Small intestine (tissue), 7 donors: ENCODE results near the gene MINDY1. TPM values are rescaled to one million over a fixed set of nuclear protein-coding genes. Genes with fewer than 3 reads are reported as not detected.

Source experiments
- DNase-seq, 2 donors: peaks; one replicate each; pipeline versions ENCODE4 v3.0.0 to v3.0.0-alpha.2; 2013
- FAIRE-seq: peaks from 2 replicates; lab custom pipeline; 2012; peaks lifted over from hg19 to GRCh38; lab: Jason Lieb, UNC
- H3K27ac ChIP-seq, 3 donors: one replicate each; pipeline ENCODE4 v1.5.1; 2013; ENCODE audit warnings: low read length in 2 of 3, mild to moderate bottlenecking in 2 of 3, control low read depth in 1 of 3, inconsistent platforms in 1 of 3, low read depth in 1 of 3, moderate library complexity in 1 of 3
- H3K27me3 ChIP-seq, 3 donors: one replicate each; pipeline ENCODE4 v1.6.1; 2013; ENCODE audit warnings: low read length in 3 of 3, inconsistent platforms in 1 of 3; ENCODE audit not compliant: control insufficient read depth in 3 of 3, insufficient read depth in 3 of 3
- H3K36me3 ChIP-seq, 3 donors: one replicate each; pipeline ENCODE4 v1.6.1; 2013; ENCODE audit warnings: low read length in 3 of 3, inconsistent platforms in 1 of 3, low read depth in 1 of 3, mild to moderate bottlenecking in 1 of 3, moderate library complexity in 1 of 3; ENCODE audit not compliant: control insufficient read depth in 3 of 3, insufficient read depth in 2 of 3
- H3K4me1 ChIP-seq, 3 donors: one replicate each; pipeline ENCODE4 v1.6.1; 2013; ENCODE audit warnings: low read length in 2 of 3, inconsistent platforms in 1 of 3, low read depth in 1 of 3, mild to moderate bottlenecking in 1 of 3, moderate library complexity in 1 of 3; ENCODE audit not compliant: control insufficient read depth in 3 of 3, insufficient read depth in 2 of 3
- H3K4me3 ChIP-seq, 3 donors: one replicate each; pipeline ENCODE4 v1.5.1; 2013; ENCODE audit warnings: low read length in 3 of 3, control low read depth in 1 of 3, inconsistent platforms in 1 of 3, low read depth in 1 of 3, mild to moderate bottlenecking in 1 of 3, moderate library complexity in 1 of 3
- H3K9me3 ChIP-seq, 2 donors: one replicate each; pipeline ENCODE4 v1.6.1; 2013; ENCODE audit warnings: low read depth in 1 of 2, low read length in 1 of 2; ENCODE audit not compliant: control insufficient read depth in 2 of 2, insufficient read depth in 1 of 2
- WGBS, 3 donors: extraction: QIAGEN DNeasy Blood & Tissue Kit; methylation state at CpG; one replicate each; pipeline ENCODE4 v1.1.7; 2013; 5-methylcytosine and 5-hydroxymethylcytosine counted together
- polyA plus RNA-seq, 4 donors: library from polyadenylated mRNA; stranded (reverse) in 3 of 4; unstranded in 1 of 4; fragments of 200-250 nt in 3 of 4; fragments of 120-200 nt in 1 of 4; gene quantifications; one replicate each; pipeline versions ENCODE4 v1.2.1 to v1.2.3, GENCODE V29; 2013
- donor health status: healthy with polysubstance abuse.
- donor health status: control.
- donor health status: control.
- donor health status: Bipolar disorder and iron deficiency.
- donor health status: healthy.

Gene MINDY1
- polyA plus RNA-seq, 4 donors, result 9.5 to 24.0 (median 16.8) TPM

- Histone ChIP-seq H3K27ac (no peak overlapping the region), H3K27me3 (no peaks in the 10 kb centered on the region), H3K4me3 (no peak overlapping the region), H3K9me3 (no peaks in the 10 kb centered on the region), H3K4me1 (no peaks in the 10 kb centered on the region), H3K36me3 (peaks cover 21 to 74% (median 31%) of the 10 kb centered on the region in 3 donors)
- WGBS, 3 donors, result 97 to 99% (median 99%) methylated on average over 7 of the region's 7 CpGs
- FAIRE-seq (no peak), DNase-seq (no peak)
These were observed 46.1 kb downstream of the MINDY1 start for GRCh38 chr1:150960646-150961045.

GRCh38 chr1:150957666-150958065, 49.0 kb downstream of the MINDY1 start:
- Histone ChIP-seq H3K36me3 (peaks cover 12 to 71% (median 27%) of the 10 kb centered on the region in 3 donors), H3K27ac (no peak overlapping the region), H3K27me3 (no peaks in the 10 kb centered on the region), H3K9me3 (no peaks in the 10 kb centered on the region), H3K4me3 (no peak overlapping the region), H3K4me1 (no peaks in the 10 kb centered on the region)
- DNase-seq (no peak), FAIRE-seq (no peak)
- WGBS, 3 donors, result 97 to 99% (median 98%) methylated on average over 11 of the region's 11 CpGs

GRCh38 chr1:150955280-150955679, 51.4 kb downstream of the MINDY1 start:
- FAIRE-seq (no peak), DNase-seq (no peak)
- no peaks in the 10 kb centered on the region for H3K9me3 ChIP-seq
- no peaks in the 10 kb centered on the region for H3K4me1 ChIP-seq
- H3K4me3 ChIP-seq, result no peak overlapping the region
- no peak overlapping the region for H3K27ac ChIP-seq
- H3K27me3 ChIP-seq, result no peaks in the 10 kb centered on the region
- H3K36me3 ChIP-seq, result peaks cover 21 to 70% (median 23%) of the 10 kb centered on the region in 3 donors

- H3K36me3 ChIP-seq, result peaks cover 22 to 69% (median 26%) of the 10 kb centered on the region in 3 donors
- DNase-seq, result no peak
- H3K4me1 ChIP-seq, result no peaks in the 10 kb centered on the region
- no peak overlapping the region for H3K27ac ChIP-seq
- no peak overlapping the region for H3K4me3 ChIP-seq
- FAIRE-seq, result no peak
- no peaks in the 10 kb centered on the region for H3K27me3 ChIP-seq
- WGBS, 3 donors, result 90 to 97% (median 91%) methylated on average over 3 of the region's 3 CpGs
- H3K9me3 ChIP-seq, result no peaks in the 10 kb centered on the region
These were observed 52.0 kb downstream of the MINDY1 start for GRCh38 chr1:150954708-150955107.

Other genes with a start within 250 kb of the MINDY1 start
- 100 to 1,000 TPM in 1 of 4 donors, 10 to 100 TPM in 3; 34.0 to 128 (median 69.6) TPM for gene CTSS, start 241.1 kb downstream of the MINDY1 start, polyA plus RNA-seq
- gene CTSK, start 198.6 kb downstream of the MINDY1 start, polyA plus RNA-seq, result 10 to 100 TPM in 3 of 4 donors, 1 to 10 TPM in 1; 8.1 to 26.4 (median 14.8) TPM
- 10 to 100 TPM; 14.3 to 33.5 (median 15.4) TPM for gene ARNT, start 130.3 kb downstream of the MINDY1 start, polyA plus RNA-seq
- gene CTXND2, start 119.8 kb downstream of the MINDY1 start, polyA plus RNA-seq, result not detected
- gene SETDB1, start 80.5 kb downstream of the MINDY1 start, polyA plus RNA-seq, result 10 to 100 TPM; 12.7 to 56.1 (median 19.4) TPM
- 100 to 1,000 TPM; 111 to 366 (median 193) TPM for gene CERS2, start 32.1 kb downstream of the MINDY1 start, polyA plus RNA-seq
- 1 to 10 TPM in 1 of 4 donors, under 1 TPM in 2, not detected in 1; 0.43 to 5.8 (median 0.89) TPM for gene ANXA9, start 24.6 kb downstream of the MINDY1 start, polyA plus RNA-seq
- 10 to 100 TPM; 15.1 to 31.6 (median 15.6) TPM for gene PRUNE1, start 1.5 kb upstream of the MINDY1 start, polyA plus RNA-seq
- under 1 TPM; 0.27 to 0.89 (median 0.62) TPM for gene BNIPL, start 29.7 kb upstream of the MINDY1 start, polyA plus RNA-seq
- 1 to 10 TPM in 3 of 4 donors, under 1 TPM in 1; 0.67 to 7.3 (median 3.7) TPM for gene C1orf56, start 40.8 kb upstream of the MINDY1 start, polyA plus RNA-seq
- 10 to 100 TPM; 22.8 to 46.6 (median 32.4) TPM for gene CDC42SE1, start 52.7 kb upstream of the MINDY1 start, polyA plus RNA-seq
- 1 to 10 TPM in 2 of 4 donors, under 1 TPM in 2; 0.22 to 5.5 (median 2.4) TPM for gene MLLT11, start 53.5 kb upstream of the MINDY1 start, polyA plus RNA-seq
- 10 to 100 TPM in 1 of 4 donors, 1 to 10 TPM in 3; 1.1 to 12.6 (median 5.0) TPM for gene GABPB2, start 63.9 kb upstream of the MINDY1 start, polyA plus RNA-seq
- 100 to 1,000 TPM in 1 of 4 donors, 10 to 100 TPM in 2, 1 to 10 TPM in 1; 8.7 to 140 (median 46.9) TPM for gene SEMA6C, start 139.7 kb upstream of the MINDY1 start, polyA plus RNA-seq
- gene TNFAIP8L2, start 149.7 kb upstream of the MINDY1 start, polyA plus RNA-seq, result 10 to 100 TPM in 1 of 4 donors, 1 to 10 TPM in 3; 1.6 to 16.2 (median 4.8) TPM
- 1 to 10 TPM; 3.2 to 9.9 (median 6.2) TPM for gene LYSMD1, start 159.0 kb upstream of the MINDY1 start, polyA plus RNA-seq
- 10 to 100 TPM; 35.4 to 69.6 (median 47.4) TPM for gene SCNM1, start 159.2 kb upstream of the MINDY1 start, polyA plus RNA-seq
- gene TMOD4, start 169.1 kb upstream of the MINDY1 start, polyA plus RNA-seq, result 1 to 10 TPM in 1 of 4 donors, under 1 TPM in 2, not detected in 1; 0.19 to 1.9 (median 0.38) TPM
- 10 to 100 TPM; 27.3 to 40.1 (median 32.0) TPM for gene VPS72, start 183.3 kb upstream of the MINDY1 start, polyA plus RNA-seq
- 10 to 100 TPM; 18.8 to 31.7 (median 31.4) TPM for gene PIP5K1A, start 191.7 kb upstream of the MINDY1 start, polyA plus RNA-seq
- 100 to 1,000 TPM; 112 to 182 (median 153) TPM for gene PSMD4, start 247.8 kb upstream of the MINDY1 start, polyA plus RNA-seq